K562 (cell line): Measurements from ENCODE around the gene SLA2. TPM values are rescaled to one million over a fixed set of nuclear protein-coding genes. Genes with fewer than 3 reads are reported as not detected.

Experiments
- ZNF174 ChIP-seq: fragments of 250-450 bp; sonication (Bioruptor Pico); IDR thresholded peaks from 2 replicates; pipeline ENCODE4 v1.4.0; 2020; ENCODE audit warnings: mild to moderate bottlenecking
- ZNF589 ChIP-seq: fragments of 200-800 bp; sonication (Bioruptor generic); IDR thresholded peaks from 2 replicates; pipeline ENCODE4 v1.6.1; 2016; ENCODE audit warnings: low read depth, missing genetic modification characterization, missing compliant biosample characterization
- polyA plus RNA-seq, 8 experiments: library from polyadenylated mRNA; depleted of rRNA in 4 of 8; stranded (reverse) in 5 of 8; unstranded in 3 of 8; fragments of >200 nt; fragmentation: Nextera tagmentation in 2 of 8; fragmentation: Illumina TruSeq in 1 of 8; extraction: Ambion mirVana in 2 of 8; extraction: Trizol in 1 of 8; gene quantifications; 2 replicates each; pipeline versions ENCODE4 v1.2.1 to v1.2.3, GENCODE V29; 2011 to 2014; ENCODE audit warnings: inconsistent platforms in 1 of 8, missing spikeins in 1 of 8
- small RNA-seq: library from RNA; depleted of rRNA; stranded (forward); fragments of <200 nt; gene quantifications from one replicate; pipeline ENCODE3, GENCODE V24; 2014
- total RNA-seq, 7 experiments: library from RNA; depleted of rRNA in 6 of 7; stranded (reverse); fragments of >200 nt in 6 of 7; fragmentation: Illumina TruSeq in 2 of 7; extraction: Trizol in 2 of 7; gene quantifications; 2 replicates each; pipeline versions ENCODE4 v1.2.1 to v1.2.3, GENCODE V29; 2011 to 2021; ENCODE audit warnings: low replicate concordance in 1 of 7
- TF ChIP-seq, protein P1 (sequence below), 2 experiments: fragments of 450-650 bp in 1 of 2; sonication (generic) in 1 of 2; formaldehyde crosslinking in 1 of 2; IDR thresholded peaks; 2 replicates each; pipeline versions ENCODE4 v1.7.1 to v1.9.0; 2016 to 2022; ENCODE audit warnings: inconsistent platforms in 1 of 2, mild to moderate bottlenecking in 1 of 2, missing genetic modification reagents in 1 of 2

SLA2 gene
- total and polyA plus RNA-seq, 9 of the 15 experiments (the other 6 are each of a cell fraction or from before 2014, with no cell fraction given), result 0.07 TPM; not detected in 7

DNA sequence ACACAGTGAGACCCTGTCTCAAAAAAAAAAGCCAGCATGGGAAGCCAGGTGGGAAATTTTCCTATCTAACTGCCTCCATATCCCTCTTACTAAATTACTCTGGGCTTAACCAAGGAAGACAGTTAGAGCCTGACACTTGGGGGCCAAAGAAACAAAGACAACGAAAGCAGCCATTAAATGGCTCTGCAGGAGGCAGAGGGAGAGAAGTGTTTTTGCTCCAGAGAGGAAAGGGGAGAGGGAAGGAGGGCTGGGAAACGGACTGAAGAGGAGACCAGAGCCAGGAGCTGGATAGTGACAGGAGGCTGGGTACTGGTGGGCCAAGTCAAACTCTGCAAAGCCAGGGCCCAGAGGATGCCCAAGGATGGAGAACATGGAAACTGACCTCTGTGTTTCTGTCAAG is 83.3 kb downstream of the SLA2 start (continued):
- TF ChIP-seq ZNF589, result no peak
- no peak for TF ChIP-seq ZNF174 (CRISPR knock-in tag)
- TF ChIP-seq, protein P1, sequence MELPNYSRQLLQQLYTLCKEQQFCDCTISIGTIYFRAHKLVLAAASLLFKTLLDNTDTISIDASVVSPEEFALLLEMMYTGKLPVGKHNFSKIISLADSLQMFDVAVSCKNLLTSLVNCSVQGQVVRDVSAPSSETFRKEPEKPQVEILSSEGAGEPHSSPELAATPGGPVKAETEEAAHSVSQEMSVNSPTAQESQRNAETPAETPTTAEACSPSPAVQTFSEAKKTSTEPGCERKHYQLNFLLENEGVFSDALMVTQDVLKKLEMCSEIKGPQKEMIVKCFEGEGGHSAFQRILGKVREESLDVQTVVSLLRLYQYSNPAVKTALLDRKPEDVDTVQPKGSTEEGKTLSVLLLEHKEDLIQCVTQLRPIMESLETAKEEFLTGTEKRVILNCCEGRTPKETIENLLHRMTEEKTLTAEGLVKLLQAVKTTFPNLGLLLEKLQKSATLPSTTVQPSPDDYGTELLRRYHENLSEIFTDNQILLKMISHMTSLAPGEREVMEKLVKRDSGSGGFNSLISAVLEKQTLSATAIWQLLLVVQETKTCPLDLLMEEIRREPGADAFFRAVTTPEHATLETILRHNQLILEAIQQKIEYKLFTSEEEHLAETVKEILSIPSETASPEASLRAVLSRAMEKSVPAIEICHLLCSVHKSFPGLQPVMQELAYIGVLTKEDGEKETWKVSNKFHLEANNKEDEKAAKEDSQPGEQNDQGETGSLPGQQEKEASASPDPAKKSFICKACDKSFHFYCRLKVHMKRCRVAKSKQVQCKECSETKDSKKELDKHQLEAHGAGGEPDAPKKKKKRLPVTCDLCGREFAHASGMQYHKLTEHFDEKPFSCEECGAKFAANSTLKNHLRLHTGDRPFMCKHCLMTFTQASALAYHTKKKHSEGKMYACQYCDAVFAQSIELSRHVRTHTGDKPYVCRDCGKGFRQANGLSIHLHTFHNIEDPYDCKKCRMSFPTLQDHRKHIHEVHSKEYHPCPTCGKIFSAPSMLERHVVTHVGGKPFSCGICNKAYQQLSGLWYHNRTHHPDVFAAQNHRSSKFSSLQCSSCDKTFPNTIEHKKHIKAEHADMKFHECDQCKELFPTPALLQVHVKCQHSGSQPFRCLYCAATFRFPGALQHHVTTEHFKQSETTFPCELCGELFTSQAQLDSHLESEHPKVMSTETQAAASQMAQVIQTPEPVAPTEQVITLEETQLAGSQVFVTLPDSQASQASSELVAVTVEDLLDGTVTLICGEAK (IDR thresholded peaks at IDR 0.05), result no peak
- TF ChIP-seq, protein P1 (CRISPR knock-in tag; IDR thresholded peaks at IDR 0.05), result no peak

Small RNA genes within 50 kb of the gene (small RNA-seq; reads per million reads assigned to genes)
- gene RF00019, result not detected

Other genes with a start within 250 kb of the SLA2 start
- gene MYL9, start 104.7 kb downstream of the SLA2 start, total RNA-seq (2014; rRNA removed), result 0.86 and 1.1 TPM in 2 replicates
- gene MYL9, start 104.7 kb downstream of the SLA2 start, total RNA-seq (2014; rRNA removed; fragmentation: Illumina TruSeq; extraction: Trizol), result 0.18 and 0.41 TPM in 2 replicates
- 1.0 and 1.7 TPM in 2 replicates for gene MYL9, start 104.7 kb downstream of the SLA2 start, total RNA-seq (2015; rRNA removed; fragmentation: Illumina TruSeq; extraction: Trizol)
- 3.2 TPM in 2 replicates for gene MYL9, start 104.7 kb downstream of the SLA2 start, total RNA-seq (2021)
- 0.77 and 0.79 TPM in 2 replicates for gene MYL9, start 104.7 kb downstream of the SLA2 start, polyA plus RNA-seq (2011; rRNA removed)
- 1.0 and 1.9 TPM in 2 replicates for gene MYL9, start 104.7 kb downstream of the SLA2 start, polyA plus RNA-seq (2014; fragmentation: Illumina TruSeq; extraction: Trizol)
- under 1 TPM in 1 of 2 experiments, not detected in 1; 0.11 TPM for gene MYL9, start 104.7 kb downstream of the SLA2 start, polyA plus RNA-seq (2014; fragmentation: Nextera tagmentation; extraction: Ambion mirVana)
- 0.09 and 0.65 TPM in 2 replicates for gene MYL9, start 104.7 kb downstream of the SLA2 start, polyA plus RNA-seq (2014; rRNA removed)
- 12.9 and 17.1 TPM in 2 replicates for gene TGIF2, start 72.6 kb downstream of the SLA2 start, total RNA-seq (2014; rRNA removed)
- gene TGIF2, start 72.6 kb downstream of the SLA2 start, total RNA-seq (2014; rRNA removed; fragmentation: Illumina TruSeq; extraction: Trizol), result 13.1 and 13.4 TPM in 2 replicates
- 13.6 and 14.5 TPM in 2 replicates for gene TGIF2, start 72.6 kb downstream of the SLA2 start, total RNA-seq (2015; rRNA removed; fragmentation: Illumina TruSeq; extraction: Trizol)
- gene TGIF2, start 72.6 kb downstream of the SLA2 start, total RNA-seq (2021), result 22.5 and 27.8 TPM in 2 replicates
- 15.5 and 17.5 TPM in 2 replicates for gene TGIF2, start 72.6 kb downstream of the SLA2 start, polyA plus RNA-seq (2011; rRNA removed)
- 19.5 and 23.7 TPM in 2 replicates for gene TGIF2, start 72.6 kb downstream of the SLA2 start, polyA plus RNA-seq (2014; fragmentation: Illumina TruSeq; extraction: Trizol)
- 10 to 100 TPM in 1 of 2 experiments, 1 to 10 TPM in 1; 6.8 to 15.7 TPM for gene TGIF2, start 72.6 kb downstream of the SLA2 start, polyA plus RNA-seq (2014; fragmentation: Nextera tagmentation; extraction: Ambion mirVana)
- gene TGIF2, start 72.6 kb downstream of the SLA2 start, polyA plus RNA-seq (2014; rRNA removed), result 18.4 and 20.7 TPM in 2 replicates
- gene RAB5IF, start 40.4 kb downstream of the SLA2 start, total RNA-seq (2014; rRNA removed), result 135 and 141 TPM in 2 replicates
- gene RAB5IF, start 40.4 kb downstream of the SLA2 start, total RNA-seq (2014; rRNA removed; fragmentation: Illumina TruSeq; extraction: Trizol), result 151 and 169 TPM in 2 replicates
- 112 and 119 TPM in 2 replicates for gene RAB5IF, start 40.4 kb downstream of the SLA2 start, total RNA-seq (2015; rRNA removed; fragmentation: Illumina TruSeq; extraction: Trizol)
- gene RAB5IF, start 40.4 kb downstream of the SLA2 start, total RNA-seq (2021), result 134 and 144 TPM in 2 replicates
- gene RAB5IF, start 40.4 kb downstream of the SLA2 start, polyA plus RNA-seq (2011; rRNA removed), result 155 and 198 TPM in 2 replicates
- 103 and 118 TPM in 2 replicates for gene RAB5IF, start 40.4 kb downstream of the SLA2 start, polyA plus RNA-seq (2014; fragmentation: Illumina TruSeq; extraction: Trizol)
- 10 to 100 TPM; 26.5 to 41.9 TPM for gene RAB5IF, start 40.4 kb downstream of the SLA2 start, polyA plus RNA-seq (2014; fragmentation: Nextera tagmentation; extraction: Ambion mirVana)
- 160 and 170 TPM in 2 replicates for gene RAB5IF, start 40.4 kb downstream of the SLA2 start, polyA plus RNA-seq (2014; rRNA removed)
- gene NDRG3, start 99.9 kb upstream of the SLA2 start, total RNA-seq (2014; rRNA removed), result 14.9 and 20.8 TPM in 2 replicates
- 26.6 and 28.3 TPM in 2 replicates for gene NDRG3, start 99.9 kb upstream of the SLA2 start, total RNA-seq (2014; rRNA removed; fragmentation: Illumina TruSeq; extraction: Trizol)
- gene NDRG3, start 99.9 kb upstream of the SLA2 start, total RNA-seq (2015; rRNA removed; fragmentation: Illumina TruSeq; extraction: Trizol), result 23.0 and 24.4 TPM in 2 replicates
- gene NDRG3, start 99.9 kb upstream of the SLA2 start, total RNA-seq (2021), result 24.5 and 25.6 TPM in 2 replicates
- gene NDRG3, start 99.9 kb upstream of the SLA2 start, polyA plus RNA-seq (2011; rRNA removed), result 25.0 and 27.6 TPM in 2 replicates
- 32.1 and 39.4 TPM in 2 replicates for gene NDRG3, start 99.9 kb upstream of the SLA2 start, polyA plus RNA-seq (2014; fragmentation: Illumina TruSeq; extraction: Trizol)
- gene NDRG3, start 99.9 kb upstream of the SLA2 start, polyA plus RNA-seq (2014; fragmentation: Nextera tagmentation; extraction: Ambion mirVana), result 10 to 100 TPM; 15.2 to 23.8 TPM
- gene NDRG3, start 99.9 kb upstream of the SLA2 start, polyA plus RNA-seq (2014; rRNA removed), result 14.6 and 19.0 TPM in 2 replicates
- 25.7 and 27.0 TPM in 2 replicates for gene DSN1, start 127.6 kb upstream of the SLA2 start, total RNA-seq (2014; rRNA removed)
- gene DSN1, start 127.6 kb upstream of the SLA2 start, total RNA-seq (2014; rRNA removed; fragmentation: Illumina TruSeq; extraction: Trizol), result 35.6 and 36.9 TPM in 2 replicates
- 29.1 and 29.9 TPM in 2 replicates for gene DSN1, start 127.6 kb upstream of the SLA2 start, total RNA-seq (2015; rRNA removed; fragmentation: Illumina TruSeq; extraction: Trizol)
- gene DSN1, start 127.6 kb upstream of the SLA2 start, total RNA-seq (2021), result 22.6 and 23.3 TPM in 2 replicates
- gene DSN1, start 127.6 kb upstream of the SLA2 start, polyA plus RNA-seq (2011; rRNA removed), result 37.3 and 45.3 TPM in 2 replicates
- 31.0 and 33.8 TPM in 2 replicates for gene DSN1, start 127.6 kb upstream of the SLA2 start, polyA plus RNA-seq (2014; fragmentation: Illumina TruSeq; extraction: Trizol)
- 10 to 100 TPM; 31.1 to 42.4 TPM for gene DSN1, start 127.6 kb upstream of the SLA2 start, polyA plus RNA-seq (2014; fragmentation: Nextera tagmentation; extraction: Ambion mirVana)
- gene DSN1, start 127.6 kb upstream of the SLA2 start, polyA plus RNA-seq (2014; rRNA removed), result 30.3 and 30.5 TPM in 2 replicates
- not detected in 2 replicates for gene TLDC2, start 229.9 kb upstream of the SLA2 start, total RNA-seq (2014; rRNA removed)
- gene TLDC2, start 229.9 kb upstream of the SLA2 start, total RNA-seq (2014; rRNA removed; fragmentation: Illumina TruSeq; extraction: Trizol), result not detected in 2 replicates
- not detected in 2 replicates for gene TLDC2, start 229.9 kb upstream of the SLA2 start, total RNA-seq (2015; rRNA removed; fragmentation: Illumina TruSeq; extraction: Trizol)
- not detected in 2 replicates for gene TLDC2, start 229.9 kb upstream of the SLA2 start, total RNA-seq (2021)
- gene TLDC2, start 229.9 kb upstream of the SLA2 start, polyA plus RNA-seq (2011; rRNA removed), result not detected in 2 replicates
- gene TLDC2, start 229.9 kb upstream of the SLA2 start, polyA plus RNA-seq (2014; fragmentation: Illumina TruSeq; extraction: Trizol), result not detected in 2 replicates
- gene TLDC2, start 229.9 kb upstream of the SLA2 start, polyA plus RNA-seq (2014; fragmentation: Nextera tagmentation; extraction: Ambion mirVana), result not detected
- gene TLDC2, start 229.9 kb upstream of the SLA2 start, polyA plus RNA-seq (2014; rRNA removed), result not detected in 2 replicates